Measurements from ENCODE around the gene GALNT12. TPM values are rescaled to one million over a fixed set of nuclear protein-coding genes. Genes with fewer than 3 reads are reported as not detected.

Gene GALNT12
- total and polyA plus RNA-seq, 4 donors, result 0.16 to 1.4 (median 0.25) TPM; not detected in 1

DNA sequence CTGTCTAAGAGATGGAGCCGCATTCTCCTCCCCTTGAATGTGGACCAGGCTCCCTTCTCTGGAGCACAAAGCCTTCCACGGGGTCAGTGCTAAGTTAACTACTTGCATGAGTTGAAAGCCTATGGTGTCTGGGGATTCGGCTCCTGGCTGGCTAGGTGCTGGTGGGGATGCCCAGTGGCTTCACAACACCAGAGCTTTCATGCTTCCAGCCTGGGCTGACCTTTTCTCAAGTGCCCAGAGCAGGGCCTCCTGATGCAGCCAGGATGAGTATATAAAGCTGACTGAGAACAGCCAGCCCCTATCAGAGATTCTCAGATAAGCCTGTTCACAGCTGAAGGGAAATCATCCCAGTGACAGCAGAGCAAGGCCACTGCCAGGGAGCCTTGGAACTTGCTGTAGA is 11.8 kb downstream of the GALNT12 start:
- H3K9ac ChIP-seq (ENCODE audit: low read depth in 1 of 2, low read length in 2 of 2), result no peak overlapping the region
- TF ChIP-seq SP1 (IDR thresholded peaks at IDR 0.05), result no peak
- TF ChIP-seq JUND (IDR thresholded peaks at IDR 0.05), result no peak
- no peak for DNase-seq (ENCODE audit: low spot score)
- H3K4me3 ChIP-seq (ENCODE audit: low read depth in 1 of 3, low read length in 3 of 3), result no peak overlapping the region
- no peak overlapping the region for H3K27ac ChIP-seq (ENCODE audit: low read depth in 1 of 2, low read length in 2 of 2)
- peaks cover 0 to 3% (median 1%) of the 10 kb centered on the region in 4 donors for H3K9me3 ChIP-seq (ENCODE audit: control insufficient read depth in 4 of 4, low read length in 3 of 4)
- H3K4me1 ChIP-seq (ENCODE audit: control insufficient read depth in 4 of 4, insufficient read depth in 4 of 4, low read length in 3 of 4), result no peaks in the 10 kb centered on the region
- H3K36me3 ChIP-seq (ENCODE audit: control insufficient read depth in 4 of 4, insufficient read depth in 3 of 4, low read depth in 1 of 4, low read length in 3 of 4), result no peaks in the 10 kb centered on the region
- 86% methylated on average over 3 of the region's 3 CpGs for WGBS
- no peaks in the 10 kb centered on the region for H3K27me3 ChIP-seq (ENCODE audit: control insufficient read depth in 4 of 4, insufficient read depth in 4 of 4, low read length in 3 of 4)

DNA sequence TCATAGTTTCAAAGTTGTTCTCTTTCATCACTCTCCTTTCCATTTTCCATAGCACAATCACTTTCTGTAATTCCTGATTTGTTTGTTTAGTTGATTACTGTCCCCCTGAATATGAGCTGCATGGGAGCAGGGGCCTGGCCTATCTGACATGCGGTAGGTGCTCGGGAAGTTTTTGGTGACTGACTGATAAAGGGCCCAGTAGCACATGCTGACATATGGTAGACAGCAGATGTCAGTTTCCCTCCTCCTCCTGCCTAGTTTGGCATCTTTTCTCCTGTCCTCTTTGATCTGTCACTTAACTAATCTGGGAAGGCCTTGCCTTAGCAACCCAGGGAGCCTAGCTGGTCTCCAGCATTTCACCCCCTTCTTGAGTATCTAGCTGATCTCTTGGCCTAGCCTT is 14.4 kb downstream of the GALNT12 start:
- Histone ChIP-seq H3K27ac (ENCODE audit: low read depth in 1 of 2, low read length in 2 of 2) (no peak overlapping the region), H3K9ac (ENCODE audit: low read depth in 1 of 2, low read length in 2 of 2) (no peak overlapping the region), H3K27me3 (ENCODE audit: control insufficient read depth in 4 of 4, insufficient read depth in 4 of 4, low read length in 3 of 4) (no peaks in the 10 kb centered on the region), H3K36me3 (ENCODE audit: control insufficient read depth in 4 of 4, insufficient read depth in 3 of 4, low read depth in 1 of 4, low read length in 3 of 4) (no peaks in the 10 kb centered on the region), H3K4me1 (ENCODE audit: control insufficient read depth in 4 of 4, insufficient read depth in 4 of 4, low read length in 3 of 4) (no peaks in the 10 kb centered on the region), H3K9me3 (ENCODE audit: control insufficient read depth in 4 of 4, low read length in 3 of 4) (peaks cover 0 to 3% (median 1%) of the 10 kb centered on the region in 4 donors), H3K4me3 (ENCODE audit: low read depth in 1 of 3, low read length in 3 of 3) (no peak overlapping the region)
- DNase-seq (ENCODE audit: low spot score), result no peak
- TF ChIP-seq SP1 (IDR thresholded peaks at IDR 0.05), result no peak
- no peak for TF ChIP-seq HNF4G (IDR thresholded peaks at IDR 0.05)
- TF ChIP-seq HNF4A (conservative IDR thresholded peaks at IDR 0.05), result no peak
- TF ChIP-seq RAD21 (IDR thresholded peaks at IDR 0.05), result no peak
- no peak for TF ChIP-seq EGR1 (IDR thresholded peaks at IDR 0.05; ENCODE audit: low read depth in 2 of 2)
- 86% methylated on average over 2 of the region's 2 CpGs for WGBS

GRCh38 chr9:98822661-98823060 is 15.2 kb downstream of the GALNT12 start:
- H3K4me3 ChIP-seq (ENCODE audit: low read depth in 1 of 3, low read length in 3 of 3), result no peak overlapping the region
- no peak for DNase-seq (ENCODE audit: low spot score)
- peaks cover 0 to 3% (median 1%) of the 10 kb centered on the region in 4 donors for H3K9me3 ChIP-seq (ENCODE audit: control insufficient read depth in 4 of 4, low read length in 3 of 4)
- TF ChIP-seq, protein P1, sequence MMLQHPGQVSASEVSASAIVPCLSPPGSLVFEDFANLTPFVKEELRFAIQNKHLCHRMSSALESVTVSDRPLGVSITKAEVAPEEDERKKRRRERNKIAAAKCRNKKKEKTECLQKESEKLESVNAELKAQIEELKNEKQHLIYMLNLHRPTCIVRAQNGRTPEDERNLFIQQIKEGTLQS (IDR thresholded peaks at IDR 0.05), result no peak
- TF ChIP-seq RXRA (IDR thresholded peaks at IDR 0.05) (no peak), YY1 (IDR thresholded peaks at IDR 0.05) (no peak), TAF1 (conservative IDR thresholded peaks at IDR 0.05) (no peak), NR2F2 (IDR thresholded peaks at IDR 0.05) (no peak), SP1 (IDR thresholded peaks at IDR 0.05) (no peak), FOXA1 (IDR thresholded peaks at IDR 0.05) (no peak), JUND (IDR thresholded peaks at IDR 0.05) (no peak), GABPA (IDR thresholded peaks at IDR 0.05 in 1 of 2, conservative IDR thresholded peaks at IDR 0.05 in 1 of 2) (no peak), FOXA2 (IDR thresholded peaks at IDR 0.05) (no peak), RAD21 (IDR thresholded peaks at IDR 0.05) (no peak)
- TF ChIP-seq, protein P2, sequence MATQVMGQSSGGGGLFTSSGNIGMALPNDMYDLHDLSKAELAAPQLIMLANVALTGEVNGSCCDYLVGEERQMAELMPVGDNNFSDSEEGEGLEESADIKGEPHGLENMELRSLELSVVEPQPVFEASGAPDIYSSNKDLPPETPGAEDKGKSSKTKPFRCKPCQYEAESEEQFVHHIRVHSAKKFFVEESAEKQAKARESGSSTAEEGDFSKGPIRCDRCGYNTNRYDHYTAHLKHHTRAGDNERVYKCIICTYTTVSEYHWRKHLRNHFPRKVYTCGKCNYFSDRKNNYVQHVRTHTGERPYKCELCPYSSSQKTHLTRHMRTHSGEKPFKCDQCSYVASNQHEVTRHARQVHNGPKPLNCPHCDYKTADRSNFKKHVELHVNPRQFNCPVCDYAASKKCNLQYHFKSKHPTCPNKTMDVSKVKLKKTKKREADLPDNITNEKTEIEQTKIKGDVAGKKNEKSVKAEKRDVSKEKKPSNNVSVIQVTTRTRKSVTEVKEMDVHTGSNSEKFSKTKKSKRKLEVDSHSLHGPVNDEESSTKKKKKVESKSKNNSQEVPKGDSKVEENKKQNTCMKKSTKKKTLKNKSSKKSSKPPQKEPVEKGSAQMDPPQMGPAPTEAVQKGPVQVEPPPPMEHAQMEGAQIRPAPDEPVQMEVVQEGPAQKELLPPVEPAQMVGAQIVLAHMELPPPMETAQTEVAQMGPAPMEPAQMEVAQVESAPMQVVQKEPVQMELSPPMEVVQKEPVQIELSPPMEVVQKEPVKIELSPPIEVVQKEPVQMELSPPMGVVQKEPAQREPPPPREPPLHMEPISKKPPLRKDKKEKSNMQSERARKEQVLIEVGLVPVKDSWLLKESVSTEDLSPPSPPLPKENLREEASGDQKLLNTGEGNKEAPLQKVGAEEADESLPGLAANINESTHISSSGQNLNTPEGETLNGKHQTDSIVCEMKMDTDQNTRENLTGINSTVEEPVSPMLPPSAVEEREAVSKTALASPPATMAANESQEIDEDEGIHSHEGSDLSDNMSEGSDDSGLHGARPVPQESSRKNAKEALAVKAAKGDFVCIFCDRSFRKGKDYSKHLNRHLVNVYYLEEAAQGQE (IDR thresholded peaks at IDR 0.05), result no peak
- 91% methylated on average over 6 of the region's 6 CpGs for WGBS
- H3K9ac ChIP-seq (ENCODE audit: low read depth in 1 of 2, low read length in 2 of 2), result no peak overlapping the region
- no peak overlapping the region for H3K27ac ChIP-seq (ENCODE audit: low read depth in 1 of 2, low read length in 2 of 2)
- no peaks in the 10 kb centered on the region for H3K36me3 ChIP-seq (ENCODE audit: control insufficient read depth in 4 of 4, insufficient read depth in 3 of 4, low read depth in 1 of 4, low read length in 3 of 4)
- H3K27me3 ChIP-seq (ENCODE audit: control insufficient read depth in 4 of 4, insufficient read depth in 4 of 4, low read length in 3 of 4), result no peaks in the 10 kb centered on the region
- H3K4me1 ChIP-seq (ENCODE audit: control insufficient read depth in 4 of 4, insufficient read depth in 4 of 4, low read length in 3 of 4), result no peaks in the 10 kb centered on the region
